GM12878 (cell line): ENCODE data around the gene FAM234B. TPM values are rescaled to one million over a fixed set of nuclear protein-coding genes. Genes with fewer than 3 reads are reported as not detected.

Source experiments
- BCLAF1 ChIP-seq: fragments of 450-650 bp; IDR thresholded peaks from 2 replicates; pipeline ENCODE4 v1.6.1; 2017; ENCODE audit warnings: antibody characterized with exemption, mild to moderate bottlenecking, moderate library complexity
- CHD4 ChIP-seq: fragments of 200-600 bp; sonication (generic); IDR thresholded peaks from 2 replicates; pipeline ENCODE4 v1.6.1; 2016; ENCODE audit warnings: mild to moderate bottlenecking
- CREB1 ChIP-seq: IDR thresholded peaks from 2 replicates; pipeline ENCODE4 v1.6.1; 2012; ENCODE audit warnings: low read depth, mild to moderate bottlenecking, inconsistent platforms
- CREM ChIP-seq: IDR thresholded peaks from 2 replicates; pipeline ENCODE4 v1.6.1; 2014; ENCODE audit warnings: antibody characterized with exemption, low read depth
- DPF2 ChIP-seq: fragments of 450-650 bp; IDR thresholded peaks from 2 replicates; pipeline ENCODE4 v1.6.1; 2017; ENCODE audit warnings: mild to moderate bottlenecking
- IKZF1 ChIP-seq: fragments of 450-650 bp; conservative IDR thresholded peaks from 2 replicates; pipeline ENCODE4 v1.6.1; 2017; ENCODE audit warnings: antibody characterized with exemption, mild to moderate bottlenecking
- IKZF2 ChIP-seq, 2 experiments: fragments of 450-650 bp; IDR thresholded peaks; 2 replicates each; pipeline ENCODE4 v1.6.1; 2017; ENCODE audit warnings: mild to moderate bottlenecking in 2 of 2, moderate library complexity in 2 of 2
- MEF2B ChIP-seq: fragments of 450-650 bp; IDR thresholded peaks from 2 replicates; pipeline ENCODE4 v1.6.1; 2018; ENCODE audit warnings: mild to moderate bottlenecking, moderate library complexity; ENCODE audit not compliant: partially characterized antibody, poor library complexity, severe bottlenecking
- WRNIP1 ChIP-seq: IDR thresholded peaks from 2 replicates; pipeline ENCODE4 v1.6.1; 2011; ENCODE audit warnings: low read depth, low read length, improper control_type of control experiment, borderline replicate concordance
- polyA plus RNA-seq, 11 experiments: library from polyadenylated mRNA; depleted of rRNA in 4 of 11; unstranded in 6 of 11; stranded (reverse) in 5 of 11; fragments of >200 nt; fragmentation: Nextera tagmentation in 4 of 11; fragmentation: Illumina TruSeq in 1 of 11; extraction: Ambion mirVana in 4 of 11; extraction: Trizol in 1 of 11; gene quantifications; 1 replicate in 1 of 11; 2 replicates in 10 of 11; pipeline versions ENCODE4 v1.2.1 to v1.2.3, GENCODE V29; 2011 to 2016; ENCODE audit warnings: inconsistent platforms in 2 of 11, missing spikeins in 2 of 11, low read depth in 1 of 11
- total RNA-seq, 4 experiments: library from RNA; depleted of rRNA in 3 of 4; stranded (reverse); fragments of >200 nt in 3 of 4; fragmentation: Illumina TruSeq in 1 of 4; extraction: Trizol in 1 of 4; gene quantifications; 2 replicates each; pipeline versions ENCODE4 v1.2.1 to v1.2.3, GENCODE V29; 2013 to 2021
- TF ChIP-seq, protein P1 (sequence below): fragments of 450-650 bp; IDR thresholded peaks from 2 replicates; pipeline ENCODE4 v1.6.1; 2018; ENCODE audit warnings: mild to moderate bottlenecking, low read depth, moderate library complexity; ENCODE audit not compliant: partially characterized antibody

The FAM234B gene
- total and polyA plus RNA-seq, 10 of the 15 experiments (the other 5 are each of a cell fraction or from before 2014, with no cell fraction given), result 0.09 to 2.8 (median 0.18) TPM

GRCh38 chr12:13032164-13032563, 12.0 kb upstream of the FAM234B start (continued):
- no peak for TF ChIP-seq BCLAF1
- TF ChIP-seq CREM, result no peak
- TF ChIP-seq IKZF2 (IDR thresholded peaks at IDR 0.05), result no peak
- no peak for TF ChIP-seq CHD4
- no peak for TF ChIP-seq MEF2B
- TF ChIP-seq, protein P1, sequence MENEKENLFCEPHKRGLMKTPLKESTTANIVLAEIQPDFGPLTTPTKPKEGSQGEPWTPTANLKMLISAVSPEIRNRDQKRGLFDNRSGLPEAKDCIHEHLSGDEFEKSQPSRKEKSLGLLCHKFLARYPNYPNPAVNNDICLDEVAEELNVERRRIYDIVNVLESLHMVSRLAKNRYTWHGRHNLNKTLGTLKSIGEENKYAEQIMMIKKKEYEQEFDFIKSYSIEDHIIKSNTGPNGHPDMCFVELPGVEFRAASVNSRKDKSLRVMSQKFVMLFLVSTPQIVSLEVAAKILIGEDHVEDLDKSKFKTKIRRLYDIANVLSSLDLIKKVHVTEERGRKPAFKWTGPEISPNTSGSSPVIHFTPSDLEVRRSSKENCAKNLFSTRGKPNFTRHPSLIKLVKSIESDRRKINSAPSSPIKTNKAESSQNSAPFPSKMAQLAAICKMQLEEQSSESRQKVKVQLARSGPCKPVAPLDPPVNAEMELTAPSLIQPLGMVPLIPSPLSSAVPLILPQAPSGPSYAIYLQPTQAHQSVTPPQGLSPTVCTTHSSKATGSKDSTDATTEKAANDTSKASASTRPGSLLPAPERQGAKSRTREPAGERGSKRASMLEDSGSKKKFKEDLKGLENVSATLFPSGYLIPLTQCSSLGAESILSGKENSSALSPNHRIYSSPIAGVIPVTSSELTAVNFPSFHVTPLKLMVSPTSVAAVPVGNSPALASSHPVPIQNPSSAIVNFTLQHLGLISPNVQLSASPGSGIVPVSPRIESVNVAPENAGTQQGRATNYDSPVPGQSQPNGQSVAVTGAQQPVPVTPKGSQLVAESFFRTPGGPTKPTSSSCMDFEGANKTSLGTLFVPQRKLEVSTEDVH, result no peak
- no peak for TF ChIP-seq CREB1
- no peak for TF ChIP-seq WRNIP1
- TF ChIP-seq DPF2, result no peak
- TF ChIP-seq IKZF1, result no peak
